Tibial artery (tissue), 4 donors: Measurements from ENCODE around the gene TP63.

ENCODE experiments used
- DNase-seq, 2 donors: peaks; one replicate each; pipeline ENCODE4 v3.0.0-alpha.2; 2019
- H3K27ac ChIP-seq, 2 donors: fragments of 200-600 bp; sonication (generic) in 1 of 2; 1 replicate in 1 of 2; 2 replicates in 1 of 2; pipeline ENCODE4 v1.5.1; 2018 to 2019; ENCODE audit warnings: mild to moderate bottlenecking in 1 of 2
- H3K27me3 ChIP-seq, 2 donors: fragments of 200-600 bp; sonication (generic) in 1 of 2; one replicate each; pipeline versions ENCODE4 v1.5.1 to v1.6.0; 2016 to 2019
- H3K36me3 ChIP-seq, 3 donors: fragments of 200-600 bp; sonication (generic) in 2 of 3; one replicate each; pipeline ENCODE4 v1.5.1; 2016 to 2019; ENCODE audit warnings: mild to moderate bottlenecking in 2 of 3
- H3K4me1 ChIP-seq, 4 donors: fragments of 200-600 bp; sonication (generic) in 2 of 4; 1 replicate in 3 of 4; 2 replicates in 1 of 4; pipeline ENCODE4 v1.5.1; 2016 to 2019
- H3K4me3 ChIP-seq, 2 donors: fragments of 200-600 bp; sonication (generic) in 1 of 2; 1 replicate in 1 of 2; 2 replicates in 1 of 2; pipeline ENCODE4 v1.5.1; 2018 to 2019; ENCODE audit warnings: mild to moderate bottlenecking in 2 of 2
- H3K9me3 ChIP-seq, 3 donors: fragments of 200-600 bp; sonication (generic) in 1 of 3; one replicate each; pipeline ENCODE4 v1.5.1; 2016 to 2019
- intact Hi-C: fragments of 100-400 bp; cut with DNase I; formaldehyde crosslinking; loops from one replicate; pipeline ENCODE4 v1.15.0; 2023; ENCODE audit warnings: low total_unique reads
- TF ChIP-seq, protein P1 (sequence below), 2 experiments: fragments of 200-600 bp in 1 of 2; fragments of 450-650 bp in 1 of 2; IDR thresholded peaks; one replicate each; pipeline ENCODE4 v1.5.1; 2017 to 2019; ENCODE audit warnings: antibody characterized with exemption in 2 of 2, mild to moderate bottlenecking in 1 of 2, moderate library complexity in 1 of 2

The TP63 gene

DNA sequence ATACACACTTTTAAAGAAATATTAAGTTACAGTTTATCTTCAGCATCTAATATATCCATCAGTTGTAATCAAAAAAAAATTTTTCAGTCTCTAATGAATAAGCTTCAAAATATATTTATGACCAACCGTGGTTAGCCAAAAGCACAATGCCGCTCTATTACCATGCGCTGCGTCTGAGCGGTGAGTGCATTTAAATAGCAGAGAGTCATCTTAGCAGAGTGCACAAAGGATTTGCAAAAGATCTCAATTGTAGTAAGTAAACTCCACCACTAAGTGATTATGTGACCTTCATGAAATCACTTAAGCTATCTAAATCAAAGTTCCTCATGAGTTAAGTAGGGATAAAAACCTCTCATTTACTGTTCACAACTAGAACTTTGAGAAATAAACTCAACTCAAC, 4.9 kb downstream of the TP63 start:
- Histone ChIP-seq H3K36me3 (no peaks in the 10 kb centered on the region), H3K9me3 (no peaks in the 10 kb centered on the region), H3K4me1 (peaks cover 0 to 5% (median 0%) of the 10 kb centered on the region in 4 donors), H3K27ac (no peak overlapping the region), H3K4me3 (no peak overlapping the region), H3K27me3 (no peaks in the 10 kb centered on the region)
- TF ChIP-seq, protein P1, sequence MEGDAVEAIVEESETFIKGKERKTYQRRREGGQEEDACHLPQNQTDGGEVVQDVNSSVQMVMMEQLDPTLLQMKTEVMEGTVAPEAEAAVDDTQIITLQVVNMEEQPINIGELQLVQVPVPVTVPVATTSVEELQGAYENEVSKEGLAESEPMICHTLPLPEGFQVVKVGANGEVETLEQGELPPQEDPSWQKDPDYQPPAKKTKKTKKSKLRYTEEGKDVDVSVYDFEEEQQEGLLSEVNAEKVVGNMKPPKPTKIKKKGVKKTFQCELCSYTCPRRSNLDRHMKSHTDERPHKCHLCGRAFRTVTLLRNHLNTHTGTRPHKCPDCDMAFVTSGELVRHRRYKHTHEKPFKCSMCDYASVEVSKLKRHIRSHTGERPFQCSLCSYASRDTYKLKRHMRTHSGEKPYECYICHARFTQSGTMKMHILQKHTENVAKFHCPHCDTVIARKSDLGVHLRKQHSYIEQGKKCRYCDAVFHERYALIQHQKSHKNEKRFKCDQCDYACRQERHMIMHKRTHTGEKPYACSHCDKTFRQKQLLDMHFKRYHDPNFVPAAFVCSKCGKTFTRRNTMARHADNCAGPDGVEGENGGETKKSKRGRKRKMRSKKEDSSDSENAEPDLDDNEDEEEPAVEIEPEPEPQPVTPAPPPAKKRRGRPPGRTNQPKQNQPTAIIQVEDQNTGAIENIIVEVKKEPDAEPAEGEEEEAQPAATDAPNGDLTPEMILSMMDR (IDR thresholded peaks at IDR 0.05), result no peak
- DNase-seq, result no peak
- intact Hi-C loops, result no loop called here

DNA sequence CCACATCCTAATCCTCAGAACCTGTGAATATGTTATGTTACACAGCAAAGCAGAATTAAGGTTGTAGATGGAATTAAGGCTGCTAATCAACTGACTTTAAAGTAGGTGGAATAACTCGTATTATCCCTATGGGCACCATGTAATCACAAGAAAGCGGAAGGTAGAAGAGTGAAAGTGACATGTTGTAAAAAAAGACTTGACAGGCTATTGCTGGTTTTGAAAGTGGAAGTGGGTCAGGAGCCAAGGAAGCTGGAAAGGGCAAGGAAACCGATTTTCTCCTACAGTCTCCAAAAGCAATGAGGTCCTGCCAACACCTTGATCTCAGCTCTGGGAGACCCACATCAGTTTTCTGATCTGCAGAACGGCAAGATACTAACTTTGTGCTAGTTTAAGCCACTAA, 6.6 kb downstream of the TP63 start:
- no peaks in the 10 kb centered on the region for H3K4me1 ChIP-seq
- no peak for DNase-seq
- TF ChIP-seq, protein P1 (IDR thresholded peaks at IDR 0.05), result no peak

DNA sequence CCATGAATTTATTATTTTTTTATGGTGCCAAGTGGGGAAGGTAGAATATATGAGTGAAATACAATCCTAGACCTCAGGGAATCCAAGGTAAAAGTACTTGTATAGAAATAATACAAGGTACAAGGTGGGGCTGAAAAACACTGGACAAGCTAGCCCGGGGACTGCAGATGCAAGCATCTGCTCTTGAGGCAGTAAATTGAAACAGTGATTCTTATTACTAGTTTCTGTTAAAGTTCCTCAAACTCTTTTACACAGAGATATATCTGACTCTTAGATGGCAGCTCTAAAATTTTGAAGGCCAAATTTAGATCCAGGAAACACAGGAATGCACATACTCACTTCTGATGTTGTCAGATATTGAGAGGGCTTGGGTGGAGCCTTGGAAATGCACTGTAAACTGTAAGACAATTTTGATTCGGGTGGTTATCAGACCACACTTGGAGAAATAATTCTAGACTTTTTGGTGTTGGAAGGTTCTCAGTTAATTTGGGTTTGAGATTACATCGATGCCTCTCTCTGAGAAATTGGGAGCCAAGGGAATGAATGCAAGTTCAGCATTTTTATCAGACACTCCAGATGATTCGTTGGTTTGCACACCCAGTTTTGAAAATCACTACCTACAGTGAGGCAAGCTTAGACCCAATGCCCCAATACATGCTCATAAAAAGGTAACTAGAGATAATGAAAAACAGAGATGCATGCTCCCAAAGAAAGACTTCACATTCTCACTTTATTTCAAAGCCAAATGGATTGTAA, 7.3 kb downstream of the TP63 start:
- Histone ChIP-seq H3K4me1 (no peaks in the 10 kb centered on the region), H3K9me3 (no peaks in the 10 kb centered on the region), H3K27ac (no peak overlapping the region), H3K4me3 (no peak overlapping the region), H3K27me3 (no peaks in the 10 kb centered on the region), H3K36me3 (no peaks in the 10 kb centered on the region)
- DNase-seq, result no peak
- TF ChIP-seq, protein P1 (IDR thresholded peaks at IDR 0.05), result no peak
- intact Hi-C loops, result no loop called here

More for the DNA sequence above, 6.6 kb downstream of the TP63 start:
- H3K9me3 ChIP-seq, result no peaks in the 10 kb centered on the region
- intact Hi-C loops, result no loop called here
- H3K27ac ChIP-seq, result no peak overlapping the region
- no peaks in the 10 kb centered on the region for H3K36me3 ChIP-seq
- no peaks in the 10 kb centered on the region for H3K27me3 ChIP-seq
- no peak overlapping the region for H3K4me3 ChIP-seq

DNA sequence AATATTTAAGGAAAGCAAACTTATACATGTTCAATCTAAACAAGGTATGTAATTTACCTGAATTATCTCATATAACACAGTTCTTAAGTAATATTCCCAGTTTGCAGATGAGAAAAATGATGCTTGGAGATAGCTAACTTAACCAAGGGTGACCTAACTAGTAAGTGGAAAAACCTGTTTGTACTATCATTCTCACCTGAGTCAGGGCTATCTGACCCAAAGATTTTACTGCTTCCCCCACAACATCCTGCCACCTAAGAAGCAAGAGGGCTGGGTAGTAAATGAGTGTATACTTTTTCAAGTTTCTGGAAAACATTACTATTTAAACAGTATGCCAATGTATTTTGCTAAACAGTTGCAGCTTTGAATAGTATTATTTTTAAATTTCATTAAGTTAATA, 10.6 kb downstream of the TP63 start:
- Histone ChIP-seq H3K36me3 (no peaks in the 10 kb centered on the region), H3K27ac (no peak overlapping the region), H3K27me3 (no peaks in the 10 kb centered on the region), H3K9me3 (no peaks in the 10 kb centered on the region), H3K4me3 (no peak overlapping the region), H3K4me1 (no peaks in the 10 kb centered on the region)
- TF ChIP-seq, protein P1 (IDR thresholded peaks at IDR 0.05), result no peak
- DNase-seq, result no peak
- intact Hi-C loops, result no loop called here

DNA sequence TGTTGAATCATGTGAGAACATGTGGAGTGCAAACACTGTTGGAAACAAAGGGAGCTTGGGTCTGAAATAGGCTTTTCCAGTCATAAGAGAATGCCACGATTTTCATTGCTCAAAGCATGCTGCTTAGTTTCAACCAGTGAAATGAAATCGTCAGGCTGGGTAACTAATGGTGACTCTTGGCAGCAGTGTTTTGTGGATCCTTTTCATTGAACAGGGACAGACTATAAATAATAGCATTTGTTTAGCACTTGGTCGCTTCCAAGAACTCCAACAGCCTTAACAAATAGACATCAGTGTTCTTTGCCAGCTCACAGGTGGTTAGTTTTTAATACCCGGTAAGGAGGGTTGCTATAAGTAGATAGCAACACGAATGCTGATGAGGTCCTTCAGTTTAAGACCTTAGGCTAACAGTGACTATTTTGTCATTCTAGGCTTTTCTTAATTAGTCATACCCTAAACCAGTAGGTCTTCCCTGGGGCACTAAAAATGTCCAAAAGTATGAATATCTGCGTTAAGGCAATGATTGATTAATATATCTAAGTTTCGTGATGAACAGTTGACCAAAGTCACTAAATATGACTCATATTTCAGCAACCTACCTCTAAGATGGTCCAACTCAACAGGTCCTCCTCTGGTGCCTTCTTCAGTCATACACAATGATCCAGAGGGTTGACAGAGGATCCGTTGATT, 15.8 kb downstream of the TP63 start:
- H3K4me1 ChIP-seq, result no peaks in the 10 kb centered on the region
- no peaks in the 10 kb centered on the region for H3K9me3 ChIP-seq
- TF ChIP-seq, protein P1 (IDR thresholded peaks at IDR 0.05), result no peak
- DNase-seq, result no peak
- no peaks in the 10 kb centered on the region for H3K27me3 ChIP-seq
- no peaks in the 10 kb centered on the region for H3K36me3 ChIP-seq
- H3K4me3 ChIP-seq, result no peak overlapping the region
- H3K27ac ChIP-seq, result no peak overlapping the region
- intact Hi-C loops, result no loop called here
